Putamen (tissue), 1 donor: ENCODE results near the gene SMU1.

Source experiments
- DNase-seq: peaks from one replicate; pipeline ENCODE4 v3.0.0-alpha.2; 2016; ENCODE audit warnings: low spot score

The SMU1 gene

GRCh38 chr9:33044677-33045282 lies 31.7 kb downstream of the SMU1 start:
- peak; percentile 55 for DNase-seq

DNA sequence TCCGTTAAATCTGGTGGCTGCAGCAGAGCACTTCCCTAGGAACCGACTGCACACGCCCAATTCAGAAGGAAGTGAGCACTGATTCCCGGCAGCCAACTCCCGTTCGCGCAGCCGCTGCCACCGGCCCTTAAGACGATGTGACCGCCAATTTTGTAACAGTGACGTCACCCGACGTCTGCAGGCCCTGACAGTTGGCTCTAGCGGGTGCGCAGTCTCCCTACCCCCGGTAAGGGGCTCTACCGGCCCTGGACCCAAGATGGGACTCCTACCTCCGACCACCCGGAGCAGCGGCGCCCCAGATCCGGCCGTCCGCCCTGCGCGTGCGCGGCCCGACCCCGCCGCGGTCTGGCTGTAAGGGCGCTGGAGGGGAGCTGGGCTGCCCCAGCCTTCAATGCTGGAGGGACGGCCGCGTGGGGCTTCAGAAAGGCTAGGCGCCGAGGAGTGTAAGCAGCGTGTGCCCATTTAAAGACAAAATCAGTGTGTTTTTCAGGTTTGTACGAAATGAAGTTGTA lies 32.3 kb downstream of the SMU1 start:
- DNase-seq, result peak; percentile 84

GRCh38 chr9:33043671-33044070 lies 32.8 kb downstream of the SMU1 start:
- DNase-seq, result peak; percentile 19

DNA sequence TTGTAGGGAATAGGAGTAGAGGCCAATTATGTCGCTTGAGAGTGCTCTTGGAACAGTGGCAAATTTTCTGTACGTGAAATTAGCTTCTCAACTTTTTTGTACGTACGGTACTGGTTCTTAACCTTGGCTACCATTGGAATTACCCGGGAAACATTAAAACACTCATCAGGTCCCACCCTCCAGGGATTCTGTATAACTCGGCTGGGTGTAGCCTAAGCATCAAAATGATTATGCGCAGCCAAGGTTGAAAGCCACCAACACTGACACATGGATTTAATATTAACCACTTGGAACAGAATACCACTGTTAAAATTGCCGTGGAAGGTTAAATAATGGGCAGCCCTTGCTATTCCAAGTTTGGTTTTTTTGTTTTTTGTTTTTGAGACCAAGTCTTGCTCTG lies 34.0 kb downstream of the SMU1 start:
- DNase-seq, result no peak

GRCh38 chr9:33041432-33042188 lies 34.9 kb downstream of the SMU1 start:
- DNase-seq, result no peak

- no peak for DNase-seq
These were observed 35.6 kb downstream of the SMU1 start for GRCh38 chr9:33040792-33041431.

GRCh38 chr9:33032865-33033264 lies 43.6 kb downstream of the SMU1 start:
- DNase-seq, result no peak

DNA sequence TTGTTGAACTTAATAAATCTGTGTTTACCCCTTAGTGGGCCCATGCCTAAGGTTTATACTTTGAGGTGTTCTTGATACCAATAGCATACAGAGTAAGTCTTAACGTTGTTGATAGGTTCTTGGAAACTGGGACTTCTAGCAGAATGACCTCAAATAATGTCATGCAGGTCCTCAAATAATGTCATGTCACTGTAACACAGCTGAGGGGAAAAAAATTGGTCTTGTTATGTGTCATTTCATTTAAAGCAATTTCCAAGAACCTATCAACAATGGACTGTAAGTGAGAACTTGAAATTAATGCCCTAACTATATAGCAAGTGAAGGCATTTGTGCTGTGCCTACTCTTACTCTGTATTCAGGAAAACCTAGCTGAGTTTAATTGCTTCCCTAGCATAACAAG lies 44.2 kb downstream of the SMU1 start:
- DNase-seq, result no peak

DNA sequence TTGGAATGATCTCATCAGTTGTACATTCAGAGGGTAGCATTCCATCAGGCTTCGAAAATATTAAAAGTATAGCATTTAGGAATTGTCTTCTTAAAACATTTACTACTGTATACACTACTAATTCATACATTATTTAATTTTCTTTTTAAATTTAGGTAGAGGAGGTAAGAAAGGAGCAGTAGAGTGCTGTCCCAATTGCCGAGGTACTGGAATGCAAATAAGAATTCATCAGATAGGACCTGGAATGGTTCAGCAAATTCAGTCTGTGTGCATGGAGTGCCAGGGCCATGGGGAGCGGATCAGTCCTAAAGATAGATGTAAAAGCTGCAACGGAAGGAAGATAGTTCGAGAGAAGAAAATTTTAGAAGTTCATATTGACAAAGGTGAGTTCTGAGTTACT lies 46.2 kb downstream of the SMU1 start:
- no peak for DNase-seq

- DNase-seq, result no peak
These were observed 47.2 kb downstream of the SMU1 start for GRCh38 chr9:33029231-33029786.

- DNase-seq, result peak; percentile 57
These were observed 50.7 kb downstream of the SMU1 start for GRCh38 chr9:33025572-33026342.

DNA sequence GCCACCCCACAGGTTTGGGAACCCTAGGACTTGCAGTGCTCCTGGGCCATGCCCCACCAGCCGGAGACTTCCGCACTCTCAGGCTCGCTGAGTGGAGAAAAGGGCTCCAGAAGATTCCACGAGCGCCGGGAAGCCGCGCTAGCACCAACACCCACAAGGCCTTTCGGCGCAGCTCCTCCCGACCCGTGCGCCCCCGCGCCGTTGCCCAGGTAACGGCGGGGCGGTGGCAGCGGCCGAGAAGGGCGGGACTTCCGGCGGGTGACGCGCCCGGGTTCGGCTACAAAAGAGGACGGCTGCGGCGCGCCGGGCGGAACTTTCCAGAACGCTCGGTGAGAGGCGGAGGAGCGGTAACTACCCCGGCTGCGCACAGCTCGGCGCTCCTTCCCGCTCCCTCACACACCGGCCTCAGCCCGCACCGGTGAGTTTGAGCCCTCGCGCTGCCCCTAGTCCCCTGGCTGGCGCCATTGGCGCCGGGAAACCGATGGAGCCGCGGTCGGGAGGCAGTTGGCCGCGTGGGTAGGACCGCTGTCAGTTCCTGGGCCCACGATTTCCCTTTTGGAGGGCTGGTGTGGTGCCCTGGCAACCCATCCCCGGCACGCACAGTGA lies 51.4 kb downstream of the SMU1 start, which contains the start of gene DNAJA1:
TSS of gene DNAJA1 (plus strand) at position 308 of the 606 bp plus-strand sequence. CDS start 1,212 bp downstream, outside the sequence.
- peak; percentile 96 for DNase-seq

DNA sequence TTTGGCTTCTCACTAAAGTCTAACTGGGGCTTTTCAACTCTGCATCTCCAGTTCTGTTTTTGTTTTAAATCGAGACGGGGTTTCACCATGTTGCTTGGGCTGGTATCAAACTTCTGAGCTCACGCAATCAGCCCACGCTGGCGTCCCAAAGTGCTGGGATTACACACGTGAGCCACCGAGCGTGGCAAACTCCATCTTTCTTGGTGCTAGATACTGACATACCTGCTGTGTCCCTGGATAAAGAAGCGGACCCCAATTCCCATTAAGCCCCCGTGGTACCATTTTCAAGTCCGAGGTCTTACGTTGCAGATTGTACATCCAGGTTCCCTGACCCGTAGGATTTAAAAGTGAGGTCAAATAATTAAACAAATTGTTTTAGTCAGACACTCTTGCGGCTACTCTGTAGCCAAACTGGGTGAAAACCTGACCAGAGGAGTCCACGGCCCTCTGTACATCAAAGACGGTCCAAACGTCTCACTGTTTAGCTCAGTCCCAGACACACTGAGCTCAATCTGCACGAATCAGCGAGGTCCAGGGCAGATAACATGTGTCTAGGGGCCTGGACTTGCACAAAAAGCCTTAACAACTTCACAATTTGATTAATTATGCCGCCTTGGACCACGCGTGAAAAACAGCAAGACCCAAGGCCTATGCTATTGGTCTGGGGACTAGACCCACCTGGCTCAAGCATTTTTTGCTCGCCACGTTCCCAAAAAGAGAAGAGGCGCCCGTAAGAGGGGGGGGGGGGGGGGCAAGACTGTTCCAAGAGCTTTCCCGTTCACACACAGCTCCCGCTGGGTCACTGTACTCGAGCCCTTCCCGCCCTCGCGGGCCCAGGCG lies 52.1 kb downstream of the SMU1 start:
- DNase-seq, result peak; percentile 43

- DNase-seq, result no peak
These were observed 52.8 kb downstream of the SMU1 start for GRCh38 chr9:33023661-33024060.

DNA sequence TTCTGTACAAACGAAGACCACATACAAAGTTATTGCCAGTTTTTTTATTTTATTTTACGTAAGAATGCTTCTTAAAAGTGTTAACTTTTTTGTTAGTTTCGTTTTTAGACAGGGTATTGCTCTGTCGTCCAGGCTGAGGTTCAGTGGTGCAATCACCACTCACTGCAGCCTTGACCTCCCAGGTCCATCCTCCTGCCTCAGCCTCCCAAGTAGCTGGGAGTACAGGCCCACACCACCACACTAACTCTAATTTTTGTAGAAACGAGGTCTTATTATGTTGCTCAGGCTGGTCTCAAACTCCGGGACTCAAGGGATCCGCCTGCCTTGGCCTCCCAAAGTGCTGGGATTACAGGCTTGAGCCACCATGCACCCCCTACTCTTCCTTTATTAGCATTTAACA lies 53.7 kb downstream of the SMU1 start:
- no peak for DNase-seq

DNA sequence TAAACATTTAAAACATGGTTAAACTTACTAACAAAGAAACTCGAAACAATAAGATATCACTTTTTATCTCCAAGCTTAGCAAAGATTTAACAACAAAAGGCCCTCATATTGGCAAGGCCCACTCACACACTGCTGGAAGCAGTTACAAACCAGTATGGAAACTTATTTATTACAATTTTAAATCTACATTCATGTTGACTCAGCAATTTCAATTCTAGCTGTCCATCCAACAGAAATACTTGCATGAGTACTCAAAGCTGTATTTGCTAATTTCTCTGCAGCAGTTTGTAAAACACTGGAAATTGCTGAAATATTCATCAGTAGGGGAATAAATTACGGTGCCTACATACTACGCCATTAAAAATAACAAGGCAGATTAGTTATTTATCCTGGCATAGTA lies 54.2 kb downstream of the SMU1 start:
- DNase-seq, result no peak

- DNase-seq, result no peak
These were observed 56.7 kb downstream of the SMU1 start for GRCh38 chr9:33019797-33020196.

GRCh38 chr9:33017283-33018041 lies 59.0 kb downstream of the SMU1 start:
- no peak for DNase-seq

DNA sequence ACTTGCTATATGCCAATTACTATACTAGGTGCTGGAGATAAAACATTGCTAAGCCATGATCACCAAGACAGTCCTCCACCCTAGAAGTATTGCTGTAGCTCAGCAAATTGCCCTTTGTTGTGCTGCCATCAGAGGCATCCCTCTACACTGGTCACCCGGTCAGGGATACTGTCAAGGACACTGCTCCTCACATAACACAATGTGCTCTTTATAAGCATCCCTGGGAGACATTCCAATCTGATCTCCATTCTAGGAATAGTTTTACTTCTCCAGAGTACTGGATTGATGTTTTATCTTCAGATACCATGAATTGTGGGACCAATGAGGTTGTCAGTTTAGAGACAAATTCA lies 61.8 kb downstream of the SMU1 start:
- no peak for DNase-seq
